Superior temporal gyrus (tissue), 1 donor: Measurements from ENCODE around the gene POLR3K.
A peak's percentile ranks its signal among the peaks of the same experiment; 100 is the strongest.

Experiments used
- DNase-seq: peaks from one replicate; pipeline ENCODE4 v3.0.0-alpha.2; 2016; ENCODE audit errors: extremely low spot score

Gene POLR3K

DNA sequence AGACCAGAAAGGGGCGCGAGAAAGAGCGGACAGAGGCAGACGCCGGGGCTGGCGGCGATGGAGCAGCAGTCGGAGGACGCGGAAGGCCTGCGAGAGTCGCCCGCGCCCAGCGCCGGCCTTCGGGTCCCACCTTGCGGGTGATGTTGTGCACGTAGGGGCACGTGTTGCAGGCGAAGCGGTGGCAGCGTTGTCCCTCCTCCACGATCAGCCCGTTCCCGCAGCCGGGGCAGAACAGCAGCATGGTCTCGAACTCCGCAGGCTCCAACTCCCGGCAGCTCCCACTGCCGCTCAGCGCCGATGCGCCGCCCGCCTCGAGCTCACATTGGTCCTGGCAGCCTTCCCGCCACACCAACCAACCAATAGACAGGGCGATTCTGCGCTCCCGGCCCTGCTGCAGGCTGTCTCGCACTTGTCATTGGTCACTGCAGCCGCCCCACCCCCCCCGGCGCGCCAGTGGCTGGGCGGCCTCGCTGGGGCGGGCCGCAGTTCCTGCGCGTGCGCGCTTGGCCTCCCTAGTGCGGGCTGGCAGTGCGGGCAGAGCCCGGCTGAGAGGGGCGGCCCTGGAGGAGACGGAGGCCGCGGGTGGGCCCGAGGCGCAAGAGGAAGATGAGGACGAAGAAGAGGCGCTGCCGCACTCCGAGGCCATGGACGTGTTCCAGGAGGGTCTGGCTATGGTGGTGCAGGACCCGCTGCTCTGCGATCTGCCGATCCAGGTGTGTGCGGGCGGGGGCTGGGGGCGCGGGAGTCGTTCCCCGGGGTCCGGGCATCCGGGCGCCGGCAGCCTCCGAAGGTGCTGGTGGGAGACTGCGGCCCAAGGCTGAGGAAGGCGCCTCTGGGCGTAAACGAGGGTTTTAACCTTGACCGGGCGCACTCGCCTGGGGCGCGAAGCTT is at the start of gene POLR3K, which contains the start of gene SNRNP25:
TSS of gene POLR3K (minus strand) at position 263 of the 891 bp plus-strand sequence. CDS start at position 241, 22 bp downstream.
TSS of gene SNRNP25 (plus strand) at position 483 of the 891 bp plus-strand sequence. CDS start at position 672, 189 bp downstream.
- peak; percentile 98 for DNase-seq

- DNase-seq, result no peak
These were observed 48.9 kb upstream of the POLR3K start for GRCh38 chr16:102060-102855.

DNA sequence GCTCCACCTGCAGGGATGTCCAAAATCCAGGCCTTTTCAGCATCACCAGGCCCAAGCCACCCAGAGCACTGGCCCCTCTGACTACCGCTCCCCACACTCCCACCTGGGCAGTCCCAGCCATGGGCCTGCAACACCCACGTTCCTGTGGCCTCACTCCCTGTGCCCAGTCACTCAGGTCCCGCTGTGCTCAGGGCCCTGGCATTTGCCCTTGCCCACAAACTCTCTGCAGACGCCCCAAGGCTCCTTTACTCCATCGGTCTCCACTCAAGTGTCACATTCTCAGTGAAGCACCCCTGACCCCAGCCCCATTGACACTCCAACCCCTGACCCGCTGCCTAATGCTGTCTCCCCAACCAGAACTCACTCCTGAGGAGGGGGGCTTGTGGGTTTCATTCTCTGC is 48.2 kb upstream of the POLR3K start:
- DNase-seq, result no peak

DNA sequence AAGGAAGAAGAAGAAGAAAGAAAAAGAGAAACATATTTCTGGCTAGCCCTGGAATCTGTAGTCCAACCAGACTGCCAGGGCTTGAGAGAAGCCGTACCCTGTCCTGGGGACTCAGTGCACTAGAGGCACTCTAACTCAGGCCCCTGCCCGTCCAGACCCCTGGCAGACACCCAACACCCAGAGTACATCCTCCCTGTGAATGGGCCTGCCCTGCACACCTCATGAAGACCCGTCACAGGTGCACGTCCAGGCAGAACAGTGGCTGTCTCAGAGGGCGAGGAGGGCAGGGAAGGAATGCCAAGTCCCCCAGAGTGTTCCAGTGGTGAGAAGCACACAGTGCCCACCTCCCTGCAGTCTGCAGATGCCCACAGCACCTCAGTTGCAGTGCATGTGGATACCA is 47.6 kb upstream of the POLR3K start:
- DNase-seq, result no peak

DNA sequence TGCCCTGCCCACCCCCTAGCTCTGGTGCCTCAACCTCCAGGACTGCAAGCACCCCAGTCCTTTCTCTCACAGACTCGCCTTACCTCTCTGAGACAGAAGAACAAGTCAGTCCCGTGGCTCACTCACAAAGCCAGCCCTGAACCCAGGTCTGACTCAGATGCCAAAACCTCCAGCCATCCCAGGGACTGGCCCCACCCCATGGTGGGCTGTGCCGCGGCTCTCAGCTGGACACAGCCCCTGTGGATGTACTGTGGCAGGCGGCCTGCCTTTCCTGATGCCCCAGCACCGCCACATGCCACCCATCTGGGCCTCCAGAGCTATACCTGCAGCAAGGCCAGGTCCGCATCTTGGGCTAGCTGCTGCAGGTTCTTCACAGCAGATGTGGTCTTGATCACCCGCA is 44.4 kb upstream of the POLR3K start:
- DNase-seq, result no peak

DNA sequence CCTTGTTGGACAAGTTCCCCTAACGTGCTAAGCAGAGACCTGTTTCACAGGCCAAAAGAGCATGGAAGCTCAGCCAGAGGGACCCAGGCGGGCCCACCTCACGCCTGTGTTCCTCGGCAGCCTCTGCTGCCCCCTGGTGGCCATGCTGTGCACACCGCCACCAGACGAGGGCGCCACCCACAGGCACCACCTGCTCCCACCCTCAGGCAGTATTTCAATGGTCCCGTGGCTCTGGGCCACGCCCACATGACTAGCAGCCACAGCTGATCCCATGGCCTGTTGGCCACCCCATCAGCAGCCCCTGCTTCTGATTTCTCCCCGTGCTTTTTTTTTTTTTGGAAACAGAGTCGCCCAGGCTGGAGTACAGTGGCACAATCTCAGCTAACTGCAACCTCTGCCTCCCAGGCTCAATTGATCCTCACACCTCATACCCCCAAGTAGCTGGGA is 43.5 kb upstream of the POLR3K start:
- DNase-seq, result peak; percentile 90

GRCh38 chr16:94918-95265 is 41.5 kb upstream of the POLR3K start:
- no peak for DNase-seq

GRCh38 chr16:92431-93339 is 39.3 kb upstream of the POLR3K start:
- DNase-seq, result no peak

GRCh38 chr16:91484-91883 is 38.1 kb upstream of the POLR3K start:
- DNase-seq, result peak; percentile 86

DNA sequence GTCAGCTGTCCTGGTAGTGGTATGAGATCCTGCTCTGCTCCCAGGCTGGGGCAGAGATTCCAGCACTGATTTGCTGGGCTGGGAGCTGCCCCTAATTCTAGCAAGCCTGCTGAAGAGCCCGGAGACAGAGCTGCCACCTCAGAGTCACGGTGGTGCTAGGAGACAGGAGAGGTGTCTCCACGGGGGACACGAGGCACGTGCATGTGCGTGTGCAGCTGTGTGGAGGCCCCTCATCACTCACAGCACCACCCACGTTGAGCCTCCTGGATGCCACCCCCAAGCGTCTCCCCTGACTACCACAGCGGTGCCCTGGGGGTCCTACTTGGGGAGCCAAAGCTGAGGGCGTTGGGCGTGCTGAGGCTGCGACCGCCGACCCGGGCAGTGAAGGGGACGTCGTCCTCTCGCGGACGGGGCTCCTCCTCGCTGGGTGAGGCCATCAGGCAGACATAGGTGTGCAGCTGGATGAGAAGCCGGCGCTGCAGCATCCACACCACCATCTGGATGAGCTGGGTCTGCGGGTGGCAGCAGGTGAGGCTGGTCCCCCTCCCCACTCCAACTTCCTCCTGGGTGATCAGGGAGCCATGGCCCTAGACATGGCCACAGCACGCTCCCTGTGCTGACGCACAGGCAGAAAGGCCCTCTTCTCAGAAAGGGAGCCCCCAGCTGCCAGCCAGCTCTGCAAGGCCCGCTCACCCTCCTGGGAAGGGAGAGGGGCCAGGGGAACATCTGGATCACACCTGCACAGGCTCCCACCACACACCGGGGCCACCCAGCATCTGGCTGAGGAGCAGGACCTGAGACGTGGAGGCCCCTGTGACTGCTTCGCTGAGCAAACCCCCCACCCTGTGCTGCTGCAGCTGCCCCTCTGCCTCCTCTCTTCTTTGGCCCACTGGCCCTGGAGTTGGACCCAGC is 36.2 kb upstream of the POLR3K start:
- DNase-seq, result no peak

- DNase-seq, result no peak
These were observed 35.2 kb upstream of the POLR3K start for GRCh38 chr16:88613-89012.

GRCh38 chr16:86483-86952 is 33.1 kb upstream of the POLR3K start:
- no peak for DNase-seq

DNA sequence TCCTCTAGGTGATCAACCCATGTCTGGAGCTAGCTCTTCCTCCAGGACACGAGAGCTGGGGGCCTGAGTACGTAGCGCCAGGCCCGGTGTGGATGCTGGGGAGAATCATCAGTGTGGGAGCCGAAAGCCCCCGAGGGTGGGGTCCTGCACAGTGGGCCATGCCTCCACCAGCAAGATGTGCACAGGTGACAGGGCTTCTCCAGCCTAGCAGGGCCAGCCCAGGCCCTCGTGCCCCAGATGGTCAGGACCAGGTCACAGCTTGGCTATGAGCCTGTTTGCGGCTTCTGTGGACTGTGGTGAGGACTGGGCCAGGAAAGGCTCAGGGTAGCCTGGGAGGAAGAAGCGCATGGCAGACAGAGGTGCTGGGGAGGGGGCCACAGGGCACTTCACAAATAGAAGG is 32.5 kb upstream of the POLR3K start:
- DNase-seq, result no peak

- no peak for DNase-seq
These were observed 32.0 kb upstream of the POLR3K start for GRCh38 chr16:85407-85782.

GRCh38 chr16:84718-85406 is 31.5 kb upstream of the POLR3K start:
- no peak for DNase-seq

DNA sequence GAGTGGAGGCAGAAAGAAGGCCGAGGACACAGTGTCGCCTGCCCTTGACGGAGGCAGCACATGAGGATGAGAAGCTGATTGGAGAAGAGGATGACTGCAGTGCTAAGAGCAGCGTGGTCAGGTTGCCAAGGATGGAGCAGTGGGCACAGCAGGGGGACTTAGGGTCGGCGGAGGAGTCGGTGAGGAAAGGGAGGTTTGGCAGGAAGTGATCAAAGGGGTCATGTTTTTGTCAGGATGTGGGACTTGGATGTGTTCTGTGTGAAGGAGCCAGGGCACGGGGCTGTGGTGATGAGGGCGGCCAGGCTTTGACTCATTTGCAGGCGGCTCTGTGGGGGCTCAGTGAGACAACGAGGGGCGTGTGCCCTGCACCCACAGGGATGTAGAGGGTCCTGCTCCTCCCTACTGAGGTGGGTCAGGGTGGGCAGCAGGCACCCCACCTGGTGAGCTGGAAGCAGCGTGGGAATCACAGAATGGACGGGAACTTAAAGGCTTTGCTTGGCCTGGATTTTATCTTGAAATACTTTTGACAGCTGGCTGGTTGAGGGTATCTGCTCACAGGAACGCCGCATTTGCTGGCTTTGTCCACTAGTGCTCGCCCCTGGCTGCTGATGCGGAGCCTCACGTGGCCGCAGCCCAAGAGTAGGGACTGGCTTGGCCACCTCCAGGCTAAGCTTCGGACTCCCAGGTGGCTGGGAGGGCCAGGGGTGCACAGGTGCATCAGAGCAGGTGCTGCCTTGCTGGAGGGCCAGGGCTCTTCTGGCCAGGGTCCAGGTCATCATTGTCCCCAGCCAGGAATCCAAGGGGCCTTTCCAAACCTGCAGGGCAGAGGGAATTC is 30.6 kb upstream of the POLR3K start:
- DNase-seq, result no peak

- DNase-seq, result no peak
These were observed 29.7 kb upstream of the POLR3K start for GRCh38 chr16:83060-83603.

GRCh38 chr16:79151-80054 is 26.0 kb upstream of the POLR3K start:
- no peak for DNase-seq
